OCI-LY3 (cell line): ENCODE measurements around the gene NOL4.
"Not testable (repeated sequence)": the region's sequence is repeated elsewhere in the genome, so short reads cannot be mapped to it uniquely, and the experiment has no call there.

ENCODE experiments used
- CTCF ChIP-seq: fragments of 200-600, 300-600 bp; sonication (generic); IDR thresholded peaks from 2 replicates; pipeline ENCODE4 v1.5.1; 2014; ENCODE audit warnings: antibody characterized with exemption, low read length, low read depth
- EZH2phosphoT487 ChIP-seq: fragments of 200-600 bp; shearing (Covaris generic); IDR thresholded peaks from 2 replicates; pipeline ENCODE4 v1.6.1; 2018; ENCODE audit warnings: antibody characterized with exemption, mixed run types, low read depth

DNA sequence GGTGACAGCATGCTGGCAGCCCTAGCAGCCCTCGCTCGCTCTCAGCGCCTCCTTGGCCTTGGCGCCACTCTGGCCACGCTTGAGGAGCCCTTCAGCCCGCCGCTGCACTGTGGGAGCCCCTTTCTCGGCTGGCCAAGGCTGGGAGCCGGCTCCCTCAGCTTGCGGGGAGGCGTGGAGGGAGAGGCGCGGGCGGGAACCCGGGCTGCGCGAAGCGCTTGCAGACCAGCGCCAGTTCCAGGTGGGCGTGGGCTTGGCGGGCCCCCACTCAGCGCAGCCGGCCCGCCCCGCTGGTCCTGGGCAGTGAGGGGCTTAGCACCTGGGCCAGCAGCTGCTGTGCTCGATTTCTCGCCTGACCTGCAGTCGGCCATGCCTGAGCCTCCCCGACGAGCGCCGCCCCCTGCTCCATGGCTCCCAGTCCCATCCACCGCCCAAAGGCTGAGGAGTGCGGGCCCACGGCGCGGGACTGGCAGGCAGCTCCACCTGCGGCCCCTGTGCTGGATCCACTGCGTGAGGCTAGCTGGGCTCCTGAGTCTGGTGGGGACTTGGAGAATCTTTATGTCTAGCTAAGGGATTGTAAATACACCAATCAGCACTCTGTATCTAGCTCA lies 9.2 kb upstream of the NOL4 start:
- not testable (repeated sequence) for TF ChIP-seq CTCF, EZH2phosphoT487
